Amniotic epithelial cell (primary cell): Measurements from ENCODE around the gene ZNF423.

Experiments
- DNase-seq: peaks from one replicate; pipeline ENCODE4 v3.0.0-alpha.2; 2010; ENCODE audit warnings: low read depth

ZNF423 gene

GRCh38 chr16:49724774-49725173 is 131.1 kb downstream of the ZNF423 start:
- DNase-seq = no peak

GRCh38 chr16:49723310-49723709 is 132.6 kb downstream of the ZNF423 start:
- DNase-seq = no peak

- no peak for DNase-seq
These were observed 135.7 kb downstream of the ZNF423 start for GRCh38 chr16:49720225-49720624.

GRCh38 chr16:49717689-49718088 is 138.2 kb downstream of the ZNF423 start:
- no peak for DNase-seq

- DNase-seq = no peak
These were observed 139.5 kb downstream of the ZNF423 start for GRCh38 chr16:49716339-49716934.

- DNase-seq = no peak
These were observed 142.1 kb downstream of the ZNF423 start for GRCh38 chr16:49713770-49714169.

GRCh38 chr16:49712542-49712941 is 143.4 kb downstream of the ZNF423 start:
- no peak for DNase-seq

GRCh38 chr16:49712106-49712505 is 143.8 kb downstream of the ZNF423 start:
- no peak for DNase-seq

GRCh38 chr16:49709057-49709456 is 146.9 kb downstream of the ZNF423 start:
- no peak for DNase-seq

GRCh38 chr16:49708491-49708890 is 147.4 kb downstream of the ZNF423 start:
- DNase-seq = no peak

- no peak for DNase-seq
These were observed 149.1 kb downstream of the ZNF423 start for GRCh38 chr16:49706620-49707355.

GRCh38 chr16:49704586-49705155 is 151.2 kb downstream of the ZNF423 start:
- no peak for DNase-seq

- DNase-seq = no peak
These were observed 152.4 kb downstream of the ZNF423 start for GRCh38 chr16:49703483-49703882.

GRCh38 chr16:49701789-49702494 is 154.0 kb downstream of the ZNF423 start:
- no peak for DNase-seq

GRCh38 chr16:49701065-49701685 is 154.7 kb downstream of the ZNF423 start:
- DNase-seq = no peak

GRCh38 chr16:49700251-49701064 is 155.5 kb downstream of the ZNF423 start:
- DNase-seq = no peak

GRCh38 chr16:49699841-49700175 is 156.1 kb downstream of the ZNF423 start:
- DNase-seq = no peak

GRCh38 chr16:49698931-49699840 is 156.7 kb downstream of the ZNF423 start:
- no peak for DNase-seq

GRCh38 chr16:49698453-49698815 is 157.5 kb downstream of the ZNF423 start:
- DNase-seq = no peak

- DNase-seq = no peak
These were observed 158.1 kb downstream of the ZNF423 start for GRCh38 chr16:49697631-49698452.
